Measurements from ENCODE around the gene MIOS.

Gene MIOS

GRCh38 chr7:7553386-7553785, 13.3 kb upstream of the MIOS start:
- TF ChIP-seq CTCF (IDR thresholded peaks at IDR 0.05; ENCODE audit: low read depth, low read length), result no peak
- Histone ChIP-seq H3K9ac (ENCODE audit: low read length) (no peak overlapping the region), H2AFZ (ENCODE audit: low read depth, low read length) (no peak overlapping the region), H3K79me2 (ENCODE audit: low read length) (no peaks in the 10 kb centered on the region), H3K9me3 (ENCODE audit: insufficient read depth, low read length) (no peaks in the 10 kb centered on the region), H3K27me3 (ENCODE audit: low read depth, low read length) (no peaks in the 10 kb centered on the region), H3K36me3 (replicated peaks; ENCODE audit: low read depth, low read length) (no peaks in the 10 kb centered on the region), H3K4me1 (ENCODE audit: low read length) (no peaks in the 10 kb centered on the region), H3K4me3 (ENCODE audit: low read length) (no peak overlapping the region), H4K20me1 (ENCODE audit: insufficient read depth, low read length) (no peaks in the 10 kb centered on the region), H3K27ac (ENCODE audit: low read length) (no peak overlapping the region), H3K4me2 (ENCODE audit: low read length) (no peak overlapping the region)

DNA sequence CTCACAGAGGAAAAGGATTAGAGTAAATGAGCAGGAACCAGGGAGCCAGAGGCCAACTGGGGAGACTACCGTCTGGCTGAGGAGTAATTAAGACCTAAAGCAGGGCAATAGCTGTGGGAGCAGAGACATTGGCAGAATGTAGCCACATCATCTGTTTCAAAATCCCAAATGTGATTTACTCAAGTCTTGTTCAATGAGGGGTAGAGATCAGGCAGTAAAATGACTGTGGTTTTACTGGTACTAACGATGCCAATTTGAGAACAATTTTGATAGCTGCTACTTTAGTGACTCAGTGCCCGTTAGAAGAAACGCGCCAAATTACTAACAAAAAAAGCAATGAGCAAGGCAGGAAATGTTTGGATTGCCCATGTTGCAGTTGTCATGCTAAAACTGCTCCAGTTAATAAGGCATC, 12.7 kb upstream of the MIOS start:
- Histone ChIP-seq H3K27ac (ENCODE audit: low read length) (no peak overlapping the region), H2AFZ (ENCODE audit: low read depth, low read length) (no peak overlapping the region), H3K4me2 (ENCODE audit: low read length) (no peak overlapping the region), H3K4me3 (ENCODE audit: low read length) (no peak overlapping the region), H3K79me2 (ENCODE audit: low read length) (no peaks in the 10 kb centered on the region), H3K36me3 (replicated peaks; ENCODE audit: low read depth, low read length) (no peaks in the 10 kb centered on the region), H3K9me3 (ENCODE audit: insufficient read depth, low read length) (no peaks in the 10 kb centered on the region), H3K9ac (ENCODE audit: low read length) (no peak overlapping the region), H3K27me3 (ENCODE audit: low read depth, low read length) (no peaks in the 10 kb centered on the region), H3K4me1 (ENCODE audit: low read length) (no peaks in the 10 kb centered on the region), H4K20me1 (ENCODE audit: insufficient read depth, low read length) (no peaks in the 10 kb centered on the region)
- TF ChIP-seq CTCF (IDR thresholded peaks at IDR 0.05; ENCODE audit: low read depth, low read length), result no peak
- no peak for TF ChIP-seq EZH2phosphoT487 (IDR thresholded peaks at IDR 0.05; ENCODE audit: low read depth)

DNA sequence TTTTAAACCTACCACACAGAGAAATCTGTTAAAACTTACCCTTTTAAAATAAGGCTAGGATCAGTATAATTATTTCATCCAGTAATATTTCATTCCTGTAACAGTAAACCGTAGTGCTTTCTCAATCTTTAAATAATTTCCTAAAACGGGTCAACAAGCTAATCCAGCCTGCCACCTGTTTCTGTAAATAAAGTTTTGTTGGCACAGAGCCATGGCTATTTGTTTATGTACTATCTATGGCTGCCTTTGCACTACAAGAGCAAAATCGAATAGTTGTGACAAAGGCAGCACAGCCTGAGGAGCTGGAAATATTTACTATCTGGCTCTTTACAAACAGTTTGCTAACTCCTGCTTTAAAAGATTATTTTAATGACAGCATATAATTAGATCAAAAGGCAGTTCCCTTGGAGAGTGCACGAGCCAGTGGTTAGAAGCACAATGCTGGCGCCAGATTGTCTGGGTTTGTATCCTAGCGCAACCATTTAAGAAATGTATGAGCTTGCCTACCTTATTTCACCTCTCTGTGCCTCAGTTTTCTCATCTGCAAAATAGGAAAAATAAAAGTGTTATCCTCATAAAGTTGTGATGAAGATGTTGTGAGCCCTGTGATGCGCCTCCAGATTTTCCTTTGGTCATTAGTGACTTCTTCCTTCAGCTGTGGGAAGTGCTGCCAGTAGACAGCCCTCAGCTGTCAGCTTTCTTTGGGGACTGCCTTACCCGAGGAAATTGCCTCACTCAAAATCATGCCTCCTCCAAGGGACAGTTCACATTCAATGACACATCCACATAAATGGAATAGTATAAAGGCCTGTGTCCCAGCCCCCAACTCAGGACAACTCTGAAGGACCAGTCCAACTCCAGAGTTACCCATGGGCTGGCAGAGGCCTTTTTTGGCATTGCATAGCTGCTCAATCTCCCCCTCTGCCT, 11.8 kb upstream of the MIOS start:
- H2AFZ ChIP-seq (ENCODE audit: low read depth, low read length), result no peak overlapping the region
- no peaks in the 10 kb centered on the region for H3K4me1 ChIP-seq (ENCODE audit: low read length)
- TF ChIP-seq CTCF (IDR thresholded peaks at IDR 0.05; ENCODE audit: low read depth, low read length), result no peak
- TF ChIP-seq EZH2phosphoT487 (IDR thresholded peaks at IDR 0.05; ENCODE audit: low read depth), result no peak
- no peaks in the 10 kb centered on the region for H3K36me3 ChIP-seq (replicated peaks; ENCODE audit: low read depth, low read length)
- H4K20me1 ChIP-seq (ENCODE audit: insufficient read depth, low read length), result no peaks in the 10 kb centered on the region
- no peak overlapping the region for H3K4me2 ChIP-seq (ENCODE audit: low read length)
- H3K27me3 ChIP-seq (ENCODE audit: low read depth, low read length), result no peaks in the 10 kb centered on the region
- H3K4me3 ChIP-seq (ENCODE audit: low read length), result no peak overlapping the region
- H3K9me3 ChIP-seq (ENCODE audit: insufficient read depth, low read length), result no peaks in the 10 kb centered on the region
- H3K27ac ChIP-seq (ENCODE audit: low read length), result no peak overlapping the region
- H3K79me2 ChIP-seq (ENCODE audit: low read length), result no peaks in the 10 kb centered on the region
- no peak overlapping the region for H3K9ac ChIP-seq (ENCODE audit: low read length)

DNA sequence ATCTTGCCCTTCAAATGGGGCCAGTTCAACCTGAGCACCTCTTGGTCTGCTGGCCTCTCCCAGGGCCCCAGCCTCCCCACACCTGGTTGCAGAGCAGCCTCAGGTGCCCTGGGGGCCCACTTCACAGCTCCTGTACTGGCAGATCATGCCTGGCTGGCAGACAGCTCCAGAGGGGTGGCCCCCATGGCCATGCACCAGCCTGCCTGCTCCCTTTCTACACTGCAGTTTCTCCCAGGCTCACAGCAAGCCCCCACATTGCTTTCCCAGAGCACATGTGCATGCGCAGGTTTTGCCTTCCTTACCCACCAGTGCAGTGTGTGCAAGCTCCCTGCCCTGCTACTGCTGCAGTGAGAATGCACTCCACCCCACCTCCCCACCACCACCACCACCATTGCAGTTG, 9.8 kb upstream of the MIOS start:
- Histone ChIP-seq H4K20me1 (ENCODE audit: insufficient read depth, low read length) (no peaks in the 10 kb centered on the region), H3K4me3 (ENCODE audit: low read length) (no peak overlapping the region), H2AFZ (ENCODE audit: low read depth, low read length) (no peak overlapping the region), H3K27ac (ENCODE audit: low read length) (no peak overlapping the region), H3K4me2 (ENCODE audit: low read length) (no peak overlapping the region), H3K27me3 (ENCODE audit: low read depth, low read length) (no peaks in the 10 kb centered on the region), H3K9ac (ENCODE audit: low read length) (no peak overlapping the region), H3K79me2 (ENCODE audit: low read length) (no peaks in the 10 kb centered on the region), H3K36me3 (replicated peaks; ENCODE audit: low read depth, low read length) (no peaks in the 10 kb centered on the region), H3K4me1 (ENCODE audit: low read length) (no peaks in the 10 kb centered on the region), H3K9me3 (ENCODE audit: insufficient read depth, low read length) (no peaks in the 10 kb centered on the region)
- TF ChIP-seq CTCF (IDR thresholded peaks at IDR 0.05; ENCODE audit: low read depth, low read length), result no peak
- no peak for TF ChIP-seq EZH2phosphoT487 (IDR thresholded peaks at IDR 0.05; ENCODE audit: low read depth)

Measured in OCI-LY3 (cell line).